Stimulated activated effector memory CD8-positive, alpha-beta T cell treated with anti-CD3 and anti-CD28 coated beads, Interleukin-12 subunit alpha, Interleukin-12 subunit beta, amount 100 ng/mL, for 72 hours (primary cell): ENCODE data around the gene MDK.

Experiments
- ATAC-seq: fragments of 150-1000 bp; cut with Tn5 transposase; 2 replicates; pipeline ENCODE4 v1.10.0; 2021
- DNase-seq, 2 donors: peaks; one replicate each; pipeline ENCODE4 v3.0.0; 2021 to 2022; ENCODE audit warnings: low spot score in 2 of 2
- H3K27ac Mint-ChIP-seq: one replicate; pipeline ENCODE4 v1.8.0; 2022; ENCODE audit warnings: mild to moderate bottlenecking, mixed read lengths
- H3K36me3 Mint-ChIP-seq: one replicate; pipeline ENCODE4 v1.8.0; 2022; ENCODE audit warnings: mild to moderate bottlenecking, mixed read lengths
- H3K4me1 Mint-ChIP-seq: one replicate; pipeline ENCODE4 v1.8.0; 2022; ENCODE audit warnings: mixed read lengths
- H3K4me3 Mint-ChIP-seq: one replicate; pipeline ENCODE4 v1.8.0; 2022; ENCODE audit warnings: mild to moderate bottlenecking, mixed read lengths
- H3K9me3 Mint-ChIP-seq: one replicate; pipeline ENCODE4 v1.8.0; 2022; ENCODE audit warnings: mixed read lengths

The MDK gene

GRCh38 chr11:46343520-46343919, 37.9 kb upstream of the MDK start:
- no peak for ATAC-seq
- H3K27ac Mint-ChIP-seq: no peak overlapping the region
- no peak for DNase-seq
- peaks cover 4% of the 10 kb centered on the region for H3K36me3 Mint-ChIP-seq
- no peak overlapping the region for H3K4me3 Mint-ChIP-seq
- no peaks in the 10 kb centered on the region for H3K9me3 Mint-ChIP-seq
- H3K4me1 Mint-ChIP-seq: peaks cover 29% of the 10 kb centered on the region

GRCh38 chr11:46345131-46345597, 36.3 kb upstream of the MDK start:
- Mint-ChIP-seq H3K27ac (peak overlapping the region; percentile 69), H3K4me1 (peaks cover 46% of the 10 kb centered on the region), H3K9me3 (no peaks in the 10 kb centered on the region), H3K4me3 (peak overlapping the region; percentile 74), H3K36me3 (peaks cover 4% of the 10 kb centered on the region)
- ATAC-seq (no peak), DNase-seq (no peak)

- Mint-ChIP-seq H3K4me3 (peak overlapping the region; percentile 74), H3K27ac (no peak overlapping the region), H3K4me1 (peaks cover 54% of the 10 kb centered on the region), H3K9me3 (no peaks in the 10 kb centered on the region), H3K36me3 (peaks cover 8% of the 10 kb centered on the region)
- DNase-seq: peak in 1 of 2 donors; percentile 60
- ATAC-seq: no peak
These were observed 35.5 kb upstream of the MDK start for GRCh38 chr11:46345881-46346484.

- DNase-seq (peak; percentile 95 to 100), ATAC-seq (peak; percentile 82)
- H3K27ac Mint-ChIP-seq: peak within 1 kb of the TSS; percentile 97
- H3K9me3 Mint-ChIP-seq: no peaks in the 10 kb centered on the region
- H3K36me3 Mint-ChIP-seq: peaks cover 13% of the 10 kb centered on the region
- peak within 1 kb of the TSS; percentile 74 for H3K4me3 Mint-ChIP-seq
- H3K4me1 Mint-ChIP-seq: peaks cover 65% of the 10 kb centered on the region
These were observed 34.4 kb upstream of the MDK start, which contains the start of gene DGKZ for GRCh38 chr11:46346886-46347636. TSS of gene DGKZ (plus strand) at chr11:46347463. CDS start at chr11:46347660, 197 bp downstream.

GRCh38 chr11:46347637-46348311, 33.7 kb upstream of the MDK start:
- H3K27ac Mint-ChIP-seq: peak overlapping the region; percentile 97
- H3K4me1 Mint-ChIP-seq: peaks cover 72% of the 10 kb centered on the region
- ATAC-seq: peak; percentile 1
- no peak for DNase-seq
- no peaks in the 10 kb centered on the region for H3K9me3 Mint-ChIP-seq
- H3K4me3 Mint-ChIP-seq: peak overlapping the region; percentile 74
- H3K36me3 Mint-ChIP-seq: peaks cover 17% of the 10 kb centered on the region

- H3K9me3 Mint-ChIP-seq: no peaks in the 10 kb centered on the region
- peaks cover 82% of the 10 kb centered on the region for H3K4me1 Mint-ChIP-seq
- H3K4me3 Mint-ChIP-seq: peak overlapping the region; percentile 74
- H3K36me3 Mint-ChIP-seq: peaks cover 18% of the 10 kb centered on the region
- H3K27ac Mint-ChIP-seq: peak overlapping the region; percentile 97
- peak; percentile 39 for ATAC-seq
- DNase-seq: peak in 1 of 2 donors; percentile 81
These were observed 32.7 kb upstream of the MDK start for GRCh38 chr11:46348566-46349401.

GRCh38 chr11:46350695-46351094, 30.8 kb upstream of the MDK start:
- DNase-seq (no peak), ATAC-seq (no peak)
- peak overlapping the region; percentile 97 for H3K27ac Mint-ChIP-seq
- peaks cover 87% of the 10 kb centered on the region for H3K4me1 Mint-ChIP-seq
- peak overlapping the region; percentile 74 for H3K4me3 Mint-ChIP-seq
- H3K36me3 Mint-ChIP-seq: peaks cover 18% of the 10 kb centered on the region
- no peaks in the 10 kb centered on the region for H3K9me3 Mint-ChIP-seq

GRCh38 chr11:46351148-46351547, 30.3 kb upstream of the MDK start:
- Mint-ChIP-seq H3K27ac (peak overlapping the region; percentile 97), H3K4me1 (peaks cover 87% of the 10 kb centered on the region), H3K9me3 (no peaks in the 10 kb centered on the region), H3K4me3 (peak overlapping the region; percentile 74), H3K36me3 (peaks cover 18% of the 10 kb centered on the region)
- DNase-seq (no peak), ATAC-seq (no peak)

- H3K27ac Mint-ChIP-seq: peak overlapping the region; percentile 97
- peak overlapping the region; percentile 74 for H3K4me3 Mint-ChIP-seq
- peaks cover 87% of the 10 kb centered on the region for H3K4me1 Mint-ChIP-seq
- H3K9me3 Mint-ChIP-seq: no peaks in the 10 kb centered on the region
- DNase-seq (no peak), ATAC-seq (no peak)
- H3K36me3 Mint-ChIP-seq: peaks cover 18% of the 10 kb centered on the region
These were observed 29.9 kb upstream of the MDK start for GRCh38 chr11:46351606-46352005.

- DNase-seq: peak; percentile 82 to 92
- Mint-ChIP-seq H3K4me3 (peak overlapping the region; percentile 74), H3K36me3 (peaks cover 13% of the 10 kb centered on the region), H3K27ac (peak overlapping the region; percentile 97), H3K4me1 (peaks cover 88% of the 10 kb centered on the region), H3K9me3 (no peaks in the 10 kb centered on the region)
- peak; percentile 59 for ATAC-seq
These were observed 29.2 kb upstream of the MDK start for GRCh38 chr11:46352063-46352841.

- no peaks in the 10 kb centered on the region for H3K9me3 Mint-ChIP-seq
- DNase-seq (no peak), ATAC-seq (peak; percentile 26)
- H3K36me3 Mint-ChIP-seq: peaks cover 13% of the 10 kb centered on the region
- H3K4me3 Mint-ChIP-seq: peak overlapping the region; percentile 74
- H3K27ac Mint-ChIP-seq: peak overlapping the region; percentile 97
- H3K4me1 Mint-ChIP-seq: peaks cover 90% of the 10 kb centered on the region
These were observed 27.8 kb upstream of the MDK start for GRCh38 chr11:46353698-46354097.

- no peak for DNase-seq
- no peak for ATAC-seq
- H3K9me3 Mint-ChIP-seq: no peaks in the 10 kb centered on the region
- H3K36me3 Mint-ChIP-seq: peaks cover 5% of the 10 kb centered on the region
- peaks cover 71% of the 10 kb centered on the region for H3K4me1 Mint-ChIP-seq
- peak overlapping the region; percentile 92 for H3K27ac Mint-ChIP-seq
- H3K4me3 Mint-ChIP-seq: peak overlapping the region; percentile 29
These were observed 24.5 kb upstream of the MDK start for GRCh38 chr11:46356924-46357482.

- Mint-ChIP-seq H3K36me3 (peaks cover 3% of the 10 kb centered on the region), H3K27ac (peak overlapping the region; percentile 92), H3K9me3 (no peaks in the 10 kb centered on the region), H3K4me1 (peaks cover 71% of the 10 kb centered on the region), H3K4me3 (peak overlapping the region; percentile 29)
- ATAC-seq (no peak), DNase-seq (no peak)
These were observed 24.0 kb upstream of the MDK start for GRCh38 chr11:46357483-46357936.

GRCh38 chr11:46359953-46360352, 21.5 kb upstream of the MDK start:
- no peak overlapping the region for H3K4me3 Mint-ChIP-seq

More at GRCh38 chr11:46359953-46360352, 21.5 kb upstream of the MDK start:
- ATAC-seq (no peak), DNase-seq (no peak)
- Mint-ChIP-seq H3K9me3 (no peaks in the 10 kb centered on the region), H3K4me1 (peaks cover 69% of the 10 kb centered on the region), H3K27ac (peak overlapping the region; percentile 96), H3K36me3 (peaks cover 5% of the 10 kb centered on the region)
